K562 (cell line): ENCODE results near the gene ALG12. TPM values are rescaled to one million over a fixed set of nuclear protein-coding genes. Genes with fewer than 3 reads are reported as not detected.

Experiments
- BDP1 ChIP-seq: IDR thresholded peaks from 3 replicates; pipeline ENCODE4 v1.6.1; 2011; ENCODE audit not compliant: insufficient read length, insufficient read depth
- CCNT2 ChIP-seq: IDR thresholded peaks from 2 replicates; pipeline ENCODE4 v1.6.1; 2011; ENCODE audit warnings: borderline replicate concordance, low read depth, mild to moderate bottlenecking, moderate library complexity, mixed read lengths, low read length; ENCODE audit not compliant: insufficient read length; ENCODE audit errors: extremely low read depth
- CREB1 ChIP-seq, 2 experiments: sonication (generic) in 1 of 2; formaldehyde crosslinking in 1 of 2; IDR thresholded peaks; 2 replicates each; pipeline versions ENCODE4 v1.6.1 to v1.8.0; 2012 to 2022; ENCODE audit warnings: inconsistent platforms in 1 of 2, mild to moderate bottlenecking in 1 of 2, missing genetic modification reagents in 1 of 2, moderate library complexity in 1 of 2
- ERF ChIP-seq: fragments of 450-650 bp; formaldehyde crosslinking; IDR thresholded peaks from 2 replicates; pipeline ENCODE4 v1.4.0; 2020; ENCODE audit warnings: mild to moderate bottlenecking, mixed read lengths
- HNRNPLL ChIP-seq: fragments of 200-400 bp; formaldehyde crosslinking; IDR thresholded peaks from 2 replicates; pipeline ENCODE4 v1.6.1; 2017; ENCODE audit warnings: low read length, low read depth, mild to moderate bottlenecking; ENCODE audit not compliant: poor library complexity, severe bottlenecking
- MBD2 ChIP-seq: sonication (generic); IDR thresholded peaks from 2 replicates; pipeline ENCODE4 v1.6.1; 2016; ENCODE audit warnings: low read depth, borderline replicate concordance
- MCM3 ChIP-seq: fragments of 450-650 bp; IDR thresholded peaks from 2 replicates; pipeline ENCODE4 v1.6.1; 2016
- NFIC ChIP-seq: fragments of 450-650 bp; IDR thresholded peaks from 2 replicates; pipeline ENCODE4 v1.6.1; 2017; ENCODE audit warnings: mild to moderate bottlenecking, inconsistent platforms
- NFRKB ChIP-seq: fragments of 450-650 bp; IDR thresholded peaks from 2 replicates; pipeline ENCODE4 v1.6.1; 2016; ENCODE audit warnings: low read depth
- PHF8 ChIP-seq: fragments of 200-600 bp; sonication (generic); IDR thresholded peaks from 2 replicates; pipeline ENCODE4 v1.6.1; 2012; ENCODE audit warnings: mixed run types, mild to moderate bottlenecking, inconsistent platforms, low read length, moderate library complexity, borderline replicate concordance
- POLR2AphosphoS5 ChIP-seq: IDR thresholded peaks from 2 replicates; pipeline ENCODE4 v1.6.1; 2011; ENCODE audit warnings: mild to moderate bottlenecking, low read depth, low read length, moderate library complexity; ENCODE audit not compliant: control insufficient read depth, insufficient read depth
- SLC30A9 ChIP-seq: fragments of 250-450 bp; sonication (Bioruptor Pico); IDR thresholded peaks from 2 replicates; pipeline ENCODE4 v1.8.0; 2022; ENCODE audit warnings: mild to moderate bottlenecking, moderate library complexity
- TEAD1 ChIP-seq, 2 experiments: fragments of 450-650 bp in 1 of 2; sonication (generic) in 1 of 2; formaldehyde crosslinking; IDR thresholded peaks; 2 replicates each; pipeline versions ENCODE4 v1.4.0 to v1.8.0; 2020 to 2022; ENCODE audit warnings: mild to moderate bottlenecking in 2 of 2, missing genetic modification reagents in 1 of 2
- TEAD4 ChIP-seq, 2 experiments: sonication (generic) in 1 of 2; formaldehyde crosslinking in 1 of 2; IDR thresholded peaks; 2 replicates each; pipeline versions ENCODE4 v1.6.1 to v1.8.0; 2012 to 2022; ENCODE audit warnings: borderline replicate concordance in 1 of 2, inconsistent platforms in 1 of 2, low read length in 1 of 2, mild to moderate bottlenecking in 1 of 2, missing genetic modification reagents in 1 of 2
- U2AF1 ChIP-seq: fragments of 200-400 bp; formaldehyde crosslinking; optimal IDR thresholded peaks from 2 replicates; pipeline ENCODE3; 2017; ENCODE audit warnings: mild to moderate bottlenecking, low read depth, low read length, moderate library complexity
- YY1 ChIP-seq, 3 experiments: IDR thresholded peaks; 2 replicates each; pipeline ENCODE4 v1.6.1; 2011; ENCODE audit warnings: low read length in 2 of 3, mild to moderate bottlenecking in 2 of 3, moderate library complexity in 2 of 3, borderline replicate concordance in 1 of 3, control low read depth in 1 of 3, low read depth in 1 of 3; ENCODE audit not compliant: insufficient read depth in 3 of 3, insufficient replicate concordance in 2 of 3, control insufficient read depth in 1 of 3, insufficient read length in 1 of 3; ENCODE audit errors: extremely low read depth in 1 of 3
- ZNF124 ChIP-seq: sonication (generic); formaldehyde crosslinking; IDR thresholded peaks from 2 replicates; pipeline ENCODE4 v1.8.1; 2022; ENCODE audit warnings: missing genetic modification reagents
- ZNF174 ChIP-seq: fragments of 250-450 bp; sonication (Bioruptor Pico); IDR thresholded peaks from 2 replicates; pipeline ENCODE4 v1.4.0; 2020; ENCODE audit warnings: mild to moderate bottlenecking
- ZNF274 ChIP-seq: IDR thresholded peaks from 2 replicates; pipeline ENCODE4 v1.6.1; 2011; ENCODE audit warnings: low read depth, mild to moderate bottlenecking, low read length, moderate library complexity, borderline replicate concordance
- ZNF436 ChIP-seq: fragments of 250-450, 450-650 bp; sonication (Bioruptor Pico); formaldehyde crosslinking; IDR thresholded peaks from 2 replicates; pipeline ENCODE4 v1.7.0; 2020; ENCODE audit warnings: mild to moderate bottlenecking
- polyA plus RNA-seq, 8 experiments: library from polyadenylated mRNA; depleted of rRNA in 4 of 8; stranded (reverse) in 5 of 8; unstranded in 3 of 8; fragments of >200 nt; fragmentation: Nextera tagmentation in 2 of 8; fragmentation: Illumina TruSeq in 1 of 8; extraction: Ambion mirVana in 2 of 8; extraction: Trizol in 1 of 8; gene quantifications; 2 replicates each; pipeline versions ENCODE4 v1.2.1 to v1.2.3, GENCODE V29; 2011 to 2014; ENCODE audit warnings: inconsistent platforms in 1 of 8, missing spikeins in 1 of 8
- total RNA-seq, 7 experiments: library from RNA; depleted of rRNA in 6 of 7; stranded (reverse); fragments of >200 nt in 6 of 7; fragmentation: Illumina TruSeq in 2 of 7; extraction: Trizol in 2 of 7; gene quantifications; 2 replicates each; pipeline versions ENCODE4 v1.2.1 to v1.2.3, GENCODE V29; 2011 to 2021; ENCODE audit warnings: low replicate concordance in 1 of 7
- TF ChIP-seq, protein P1 (sequence below): sonication (generic); formaldehyde crosslinking; IDR thresholded peaks from 2 replicates; pipeline ENCODE4 v1.8.1; 2023; ENCODE audit warnings: mild to moderate bottlenecking, missing genetic modification reagents
- TF ChIP-seq, protein P2 (sequence below), 2 experiments: fragments of 450-650 bp; conservative IDR thresholded peaks; 2 replicates each; pipeline ENCODE4 v1.6.1; 2017; ENCODE audit warnings: mild to moderate bottlenecking in 2 of 2, moderate library complexity in 2 of 2

The ALG12 gene
- total and polyA plus RNA-seq, 9 of the 15 experiments (the other 6 are each of a cell fraction or from before 2014, with no cell fraction given) = 0.20 to 8.5 (median 3.4) TPM

GRCh38 chr22:49852898-49853894 is 65.0 kb downstream of the ALG12 start, which contains the start of gene ZBED4 (continued):
- TF ChIP-seq BDP1 = no peak
- TF ChIP-seq POLR2AphosphoS5 = peak; percentile 23; the same call in 1 of the 2 replicates
- TF ChIP-seq SLC30A9 (CRISPR knock-in tag) = no peak
- TF ChIP-seq NFRKB = peak; percentile 23; the same call in 1 of the 2 replicates
- peak in 1 of 3 experiments; percentile 19 for TF ChIP-seq YY1 (IDR thresholded peaks at IDR 0.05; ENCODE audit: borderline replicate concordance in 1 of 3, control insufficient read depth in 1 of 3, extremely low read depth in 1 of 3, insufficient read depth in 3 of 3, insufficient read length in 1 of 3, insufficient replicate concordance in 2 of 3, low read depth in 1 of 3, low read length in 2 of 3)
- TF ChIP-seq TEAD4 (IDR thresholded peaks at IDR 0.05; ENCODE audit: low read length) = no peak
- no peak for TF ChIP-seq TEAD4 (CRISPR knock-in tag; IDR thresholded peaks at IDR 0.05; ENCODE audit: borderline replicate concordance)
- no peak for TF ChIP-seq ZNF436 (CRISPR knock-in tag)
- TF ChIP-seq NFIC = 0 out of 2 replicates have a peak, but pooled peaks have one; percentile 35
- peak; percentile 86 for TF ChIP-seq PHF8
- peak; percentile 35 for TF ChIP-seq U2AF1
- no peak for TF ChIP-seq ZNF274
- no peak for TF ChIP-seq CREB1 (IDR thresholded peaks at IDR 0.05)
- TF ChIP-seq CREB1 (CRISPR knock-in tag; IDR thresholded peaks at IDR 0.05) = peak; percentile 34; the same call in 1 of the 2 replicates
- TF ChIP-seq, protein P1, sequence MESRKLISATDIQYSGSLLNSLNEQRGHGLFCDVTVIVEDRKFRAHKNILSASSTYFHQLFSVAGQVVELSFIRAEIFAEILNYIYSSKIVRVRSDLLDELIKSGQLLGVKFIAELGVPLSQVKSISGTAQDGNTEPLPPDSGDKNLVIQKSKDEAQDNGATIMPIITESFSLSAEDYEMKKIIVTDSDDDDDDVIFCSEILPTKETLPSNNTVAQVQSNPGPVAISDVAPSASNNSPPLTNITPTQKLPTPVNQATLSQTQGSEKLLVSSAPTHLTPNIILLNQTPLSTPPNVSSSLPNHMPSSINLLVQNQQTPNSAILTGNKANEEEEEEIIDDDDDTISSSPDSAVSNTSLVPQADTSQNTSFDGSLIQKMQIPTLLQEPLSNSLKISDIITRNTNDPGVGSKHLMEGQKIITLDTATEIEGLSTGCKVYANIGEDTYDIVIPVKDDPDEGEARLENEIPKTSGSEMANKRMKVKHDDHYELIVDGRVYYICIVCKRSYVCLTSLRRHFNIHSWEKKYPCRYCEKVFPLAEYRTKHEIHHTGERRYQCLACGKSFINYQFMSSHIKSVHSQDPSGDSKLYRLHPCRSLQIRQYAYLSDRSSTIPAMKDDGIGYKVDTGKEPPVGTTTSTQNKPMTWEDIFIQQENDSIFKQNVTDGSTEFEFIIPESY (CRISPR knock-in tag) = 0 out of 2 replicates have a peak, but pooled peaks have one; percentile 21
- TF ChIP-seq, protein P2, sequence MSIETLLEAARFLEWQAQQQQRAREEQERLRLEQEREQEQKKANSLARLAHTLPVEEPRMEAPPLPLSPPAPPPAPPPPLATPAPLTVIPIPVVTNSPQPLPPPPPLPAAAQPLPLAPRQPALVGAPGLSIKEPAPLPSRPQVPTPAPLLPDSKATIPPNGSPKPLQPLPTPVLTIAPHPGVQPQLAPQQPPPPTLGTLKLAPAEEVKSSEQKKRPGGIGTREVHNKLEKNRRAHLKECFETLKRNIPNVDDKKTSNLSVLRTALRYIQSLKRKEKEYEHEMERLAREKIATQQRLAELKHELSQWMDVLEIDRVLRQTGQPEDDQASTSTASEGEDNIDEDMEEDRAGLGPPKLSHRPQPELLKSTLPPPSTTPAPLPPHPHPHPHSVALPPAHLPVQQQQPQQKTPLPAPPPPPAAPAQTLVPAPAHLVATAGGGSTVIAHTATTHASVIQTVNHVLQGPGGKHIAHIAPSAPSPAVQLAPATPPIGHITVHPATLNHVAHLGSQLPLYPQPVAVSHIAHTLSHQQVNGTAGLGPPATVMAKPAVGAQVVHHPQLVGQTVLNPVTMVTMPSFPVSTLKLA (conservative IDR thresholded peaks at IDR 0.05) = peak in 1 of 2 experiments; percentile 73; a peak in 2 of 4 replicates
- no peak for TF ChIP-seq ZNF124 (CRISPR knock-in tag)
- peak; percentile 86 for TF ChIP-seq ERF
- TF ChIP-seq MBD2 = peak; percentile 48; the same call in 1 of the 2 replicates
- no peak for TF ChIP-seq MCM3
- peak; percentile 54 for TF ChIP-seq CCNT2
- TF ChIP-seq TEAD1 (CRISPR knock-in tag; IDR thresholded peaks at IDR 0.05) = 0 out of 4 replicates have a peak, but pooled peaks have one; percentile 6 to 35
- TF ChIP-seq ZNF174 = no peak
- peak; percentile 82 for TF ChIP-seq HNRNPLL
